ENCODE measurements around the gene SMG6. TPM values are rescaled to one million over a fixed set of nuclear protein-coding genes. Genes with fewer than 3 reads are reported as not detected.
A peak's percentile ranks its signal among the peaks of the same experiment; 100 is the strongest.

SMG6 gene
- total RNA-seq, 6 donors from 2014 or later, result 29.9 to 126 (median 30.5) TPM

DNA sequence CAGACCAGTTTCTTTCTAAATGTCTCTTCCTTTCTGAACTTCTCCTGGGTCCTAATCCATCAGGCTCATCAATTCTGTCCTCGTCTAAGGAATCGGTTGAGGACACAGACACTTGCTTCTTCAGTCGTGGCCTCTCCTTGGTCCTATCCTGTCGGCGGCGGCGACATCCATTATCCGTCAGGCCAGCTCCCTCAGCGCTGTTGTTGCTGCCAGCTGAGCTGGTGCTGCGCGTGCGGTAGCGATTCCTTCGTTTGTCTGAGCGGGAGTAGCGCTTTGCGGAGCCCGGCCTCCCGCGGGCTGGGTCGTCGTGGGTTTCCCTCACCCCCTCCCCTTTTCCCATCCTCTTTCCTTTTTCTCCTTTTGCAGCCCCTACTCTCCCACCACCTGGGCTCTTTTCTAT lies 3.8 kb downstream of the SMG6 start:
- Histone ChIP-seq H3K27ac (no peak overlapping the region), H3K4me1 (peaks cover 14 to 34% (median 16%) of the 10 kb centered on the region in 4 donors), H3K9me3 (no peaks in the 10 kb centered on the region), H3K4me3 (no peak overlapping the region), H3K36me3 (peaks cover 7 to 46% (median 34%) of the 10 kb centered on the region in 4 donors), H3K27me3 (no peaks in the 10 kb centered on the region)
- 88 to 91% methylated on average over 22 of the region's 22 CpGs for WGBS, 2 donors
- ATAC-seq (ENCODE audit: low FRiP score in 2 of 2) (no peak), DNase-seq (peak in 1 of 2 donors; percentile 68)
- no peak for TF ChIP-seq EP300 (IDR thresholded peaks at IDR 0.05)
- TF ChIP-seq POLR2AphosphoS5 (IDR thresholded peaks at IDR 0.05), result no peak
- no peak for TF ChIP-seq POLR2A (IDR thresholded peaks at IDR 0.05)
- TF ChIP-seq, protein P1, sequence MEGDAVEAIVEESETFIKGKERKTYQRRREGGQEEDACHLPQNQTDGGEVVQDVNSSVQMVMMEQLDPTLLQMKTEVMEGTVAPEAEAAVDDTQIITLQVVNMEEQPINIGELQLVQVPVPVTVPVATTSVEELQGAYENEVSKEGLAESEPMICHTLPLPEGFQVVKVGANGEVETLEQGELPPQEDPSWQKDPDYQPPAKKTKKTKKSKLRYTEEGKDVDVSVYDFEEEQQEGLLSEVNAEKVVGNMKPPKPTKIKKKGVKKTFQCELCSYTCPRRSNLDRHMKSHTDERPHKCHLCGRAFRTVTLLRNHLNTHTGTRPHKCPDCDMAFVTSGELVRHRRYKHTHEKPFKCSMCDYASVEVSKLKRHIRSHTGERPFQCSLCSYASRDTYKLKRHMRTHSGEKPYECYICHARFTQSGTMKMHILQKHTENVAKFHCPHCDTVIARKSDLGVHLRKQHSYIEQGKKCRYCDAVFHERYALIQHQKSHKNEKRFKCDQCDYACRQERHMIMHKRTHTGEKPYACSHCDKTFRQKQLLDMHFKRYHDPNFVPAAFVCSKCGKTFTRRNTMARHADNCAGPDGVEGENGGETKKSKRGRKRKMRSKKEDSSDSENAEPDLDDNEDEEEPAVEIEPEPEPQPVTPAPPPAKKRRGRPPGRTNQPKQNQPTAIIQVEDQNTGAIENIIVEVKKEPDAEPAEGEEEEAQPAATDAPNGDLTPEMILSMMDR (IDR thresholded peaks at IDR 0.05), result no peak

DNA sequence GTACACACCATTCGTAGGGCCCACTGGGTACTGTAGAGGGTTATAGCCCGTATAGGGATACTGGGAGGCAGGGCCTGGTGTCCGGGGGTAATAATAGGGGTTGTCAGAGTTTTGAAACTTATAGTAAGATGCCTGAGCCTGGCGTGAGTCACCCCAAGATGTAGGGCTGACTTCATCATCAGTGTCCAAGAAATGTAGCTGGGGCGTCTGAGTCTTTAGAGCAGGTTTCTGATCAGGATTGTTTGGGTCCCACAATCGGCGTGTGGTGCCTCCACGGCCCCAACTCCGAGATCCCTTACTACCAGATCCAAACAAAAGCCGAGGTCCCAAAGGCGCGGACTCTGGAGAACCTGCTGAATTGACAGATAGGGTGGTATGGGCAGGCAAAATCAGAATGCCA lies 4.4 kb downstream of the SMG6 start:
- no peak for ATAC-seq (ENCODE audit: low FRiP score in 2 of 2)
- DNase-seq, result no peak
- TF ChIP-seq POLR2A (IDR thresholded peaks at IDR 0.05) (no peak), POLR2AphosphoS5 (IDR thresholded peaks at IDR 0.05) (no peak), EP300 (IDR thresholded peaks at IDR 0.05) (no peak)
- TF ChIP-seq, protein P1 (IDR thresholded peaks at IDR 0.05), result no peak
- no peak overlapping the region for H3K4me3 ChIP-seq
- peaks cover 10 to 53% (median 37%) of the 10 kb centered on the region in 4 donors for H3K36me3 ChIP-seq
- H3K9me3 ChIP-seq, result no peaks in the 10 kb centered on the region
- H3K27me3 ChIP-seq, result no peaks in the 10 kb centered on the region
- H3K27ac ChIP-seq, result no peak overlapping the region
- H3K4me1 ChIP-seq, result peaks cover 11 to 28% (median 13%) of the 10 kb centered on the region in 4 donors
- 92 to 98% methylated on average over 11 to 12 of the region's 12 CpGs for WGBS, 2 donors

DNA sequence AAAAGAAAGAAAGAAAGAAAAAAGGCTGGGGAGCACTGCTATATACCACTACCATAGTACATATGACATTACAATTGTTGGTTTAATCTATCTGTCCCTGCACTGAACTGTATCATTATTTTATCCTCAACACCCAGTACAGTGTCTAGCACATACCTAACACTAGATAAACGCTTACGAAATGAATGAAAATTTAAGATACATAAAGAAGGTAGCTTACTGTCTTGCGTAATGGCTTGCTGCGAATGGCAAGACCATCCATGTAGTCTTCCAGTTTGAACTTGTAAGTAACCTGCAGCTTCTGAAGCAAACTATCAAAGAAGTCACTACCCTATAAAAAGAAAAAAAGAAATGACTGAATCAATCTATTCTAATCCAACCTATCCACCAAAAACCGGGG lies 6.6 kb downstream of the SMG6 start:
- ATAC-seq (ENCODE audit: low FRiP score in 2 of 2) (no peak), DNase-seq (no peak)
- Histone ChIP-seq H3K4me1 (peaks cover 3 to 16% (median 6%) of the 10 kb centered on the region in 4 donors), H3K27ac (no peak overlapping the region), H3K27me3 (no peaks in the 10 kb centered on the region), H3K9me3 (no peaks in the 10 kb centered on the region), H3K4me3 (no peak overlapping the region), H3K36me3 (peaks cover 17 to 74% (median 50%) of the 10 kb centered on the region in 4 donors)
- 89 to 90% methylated on average over 5 of the region's 5 CpGs for WGBS, 2 donors
- TF ChIP-seq, protein P1 (IDR thresholded peaks at IDR 0.05), result no peak
- TF ChIP-seq POLR2A (IDR thresholded peaks at IDR 0.05) (no peak), POLR2AphosphoS5 (IDR thresholded peaks at IDR 0.05) (no peak), EP300 (IDR thresholded peaks at IDR 0.05) (no peak)

DNA sequence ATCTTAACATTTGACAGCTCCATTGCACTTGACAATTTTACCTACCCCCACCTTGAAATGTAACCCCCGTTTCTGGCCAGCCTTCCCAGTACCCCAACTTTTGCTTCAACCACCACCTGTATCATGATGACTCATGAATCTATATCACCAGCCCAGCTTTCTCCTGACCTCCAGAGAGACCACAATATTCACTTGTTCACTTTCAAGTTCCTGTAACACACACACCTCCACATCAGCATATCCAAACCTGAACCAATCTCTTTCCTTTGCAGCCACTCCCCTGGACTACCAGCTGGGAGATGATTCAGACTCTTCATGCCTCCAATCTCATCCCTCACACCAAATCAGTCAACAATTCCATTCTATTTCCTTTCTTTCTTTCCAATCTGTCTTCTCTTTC lies 8.0 kb downstream of the SMG6 start:
- 71 to 91% methylated on average over 1 of the region's 1 CpG for WGBS, 2 donors
- DNase-seq (no peak), ATAC-seq (ENCODE audit: low FRiP score in 2 of 2) (no peak)
- Histone ChIP-seq H3K9me3 (no peaks in the 10 kb centered on the region), H3K4me1 (peaks cover 0 to 7% (median 0%) of the 10 kb centered on the region in 4 donors), H3K4me3 (no peak overlapping the region), H3K36me3 (peaks cover 19 to 87% (median 60%) of the 10 kb centered on the region in 4 donors), H3K27ac (no peak overlapping the region), H3K27me3 (no peaks in the 10 kb centered on the region)
- TF ChIP-seq, protein P1 (IDR thresholded peaks at IDR 0.05), result no peak

DNA sequence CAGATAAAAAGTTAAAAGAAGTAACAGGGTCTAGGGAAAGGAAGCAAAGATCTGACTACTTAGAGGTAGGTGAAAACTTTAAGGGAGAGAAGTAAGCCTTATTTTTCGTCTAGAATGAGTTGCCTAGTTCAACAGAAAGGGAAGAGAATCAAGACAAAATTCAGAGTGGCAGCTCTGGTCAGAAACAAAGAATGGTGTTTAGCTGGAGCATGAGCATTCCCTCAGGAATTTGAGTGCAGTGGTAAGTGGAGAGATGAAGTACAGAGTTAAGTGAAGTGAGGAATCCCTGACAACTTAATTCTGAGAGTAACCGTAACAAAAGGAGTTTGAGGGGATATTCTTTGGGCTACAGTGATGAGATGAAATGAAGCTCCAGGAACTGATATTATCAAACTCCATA lies 11.5 kb downstream of the SMG6 start:
- H3K27ac ChIP-seq, result no peak overlapping the region

More for the DNA sequence above, 11.5 kb downstream of the SMG6 start:
- DNase-seq (no peak), ATAC-seq (ENCODE audit: low FRiP score in 2 of 2) (no peak)
- TF ChIP-seq, protein P1 (IDR thresholded peaks at IDR 0.05), result no peak
- no peak for TF ChIP-seq POLR2AphosphoS5 (IDR thresholded peaks at IDR 0.05)
- no peak for TF ChIP-seq POLR2A (IDR thresholded peaks at IDR 0.05)
- TF ChIP-seq EP300 (IDR thresholded peaks at IDR 0.05), result no peak
- H3K4me1 ChIP-seq, result peaks cover 0 to 7% (median 0%) of the 10 kb centered on the region in 4 donors
- H3K36me3 ChIP-seq, result peaks cover 24 to 93% (median 57%) of the 10 kb centered on the region in 4 donors
- H3K4me3 ChIP-seq, result no peak overlapping the region
- no peaks in the 10 kb centered on the region for H3K27me3 ChIP-seq
- no peaks in the 10 kb centered on the region for H3K9me3 ChIP-seq
- 80 to 81% methylated on average over 2 of the region's 2 CpGs for WGBS, 2 donors

All from upper lobe of left lung (tissue), 6 donors.